Stimulated activated naive CD8-positive, alpha-beta T cell treated with anti-CD3 and anti-CD28 coated beads, Interleukin-15, Interleukin-2, amounts not matched to agents 100 ng/mL and 50 ng/mL, for 24 hours (primary cell): ENCODE results near the gene PYGL.
"Not testable (repeated sequence)": the region's sequence is repeated elsewhere in the genome, so short reads cannot be mapped to it uniquely, and the experiment has no call there.

Experiments used
- H3K27ac Mint-ChIP-seq: one replicate; pipeline ENCODE4 v1.8.0; 2021; ENCODE audit warnings: mild to moderate bottlenecking, mixed read lengths
- H3K27me3 Mint-ChIP-seq: one replicate; pipeline ENCODE4 v1.8.0; 2021; ENCODE audit warnings: mixed read lengths
- H3K36me3 Mint-ChIP-seq: one replicate; pipeline ENCODE4 v1.8.0; 2021; ENCODE audit warnings: low read depth, mixed read lengths
- H3K4me1 Mint-ChIP-seq: one replicate; pipeline ENCODE4 v1.8.0; 2021; ENCODE audit warnings: low read depth, mixed read lengths
- H3K4me3 Mint-ChIP-seq: one replicate; pipeline ENCODE4 v1.8.0; 2021; ENCODE audit warnings: mild to moderate bottlenecking, mixed read lengths
- H3K9me3 Mint-ChIP-seq: one replicate; pipeline ENCODE4 v1.8.0; 2021; ENCODE audit warnings: mixed read lengths

The PYGL gene

DNA sequence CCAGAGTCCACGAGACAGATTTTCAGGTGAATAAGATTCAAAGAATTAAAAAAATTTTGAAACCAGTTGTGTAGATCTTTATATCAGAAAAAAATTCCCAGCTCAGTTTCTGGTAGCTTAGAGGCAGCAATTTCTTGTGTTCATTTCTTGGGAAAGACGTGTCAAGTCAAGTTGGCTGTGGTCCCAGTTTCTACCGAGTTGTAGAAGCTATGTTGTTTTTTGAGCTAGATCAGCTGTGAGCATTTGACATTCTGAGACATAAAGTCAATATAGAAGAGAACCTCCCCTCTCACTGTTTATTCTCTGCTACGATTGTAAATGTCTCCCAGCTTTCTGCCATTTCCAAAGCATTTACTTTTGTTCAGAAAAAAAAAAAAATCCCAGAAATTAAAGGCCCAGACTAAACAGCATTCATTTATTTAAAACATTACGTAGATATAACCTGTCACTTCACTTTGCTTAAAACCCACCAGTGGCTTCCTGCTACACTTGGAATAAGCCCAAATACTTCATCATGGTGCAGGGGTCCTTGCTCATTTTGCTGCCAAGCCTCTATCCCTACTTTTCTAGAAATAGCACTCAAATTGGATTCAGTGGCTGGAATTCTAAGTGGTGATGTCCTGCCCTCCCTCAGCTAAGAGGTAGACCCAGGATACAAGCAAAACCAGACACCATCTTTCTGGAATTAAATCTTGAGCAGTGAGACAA is 20.6 kb upstream of the PYGL start:
- Mint-ChIP-seq H3K4me3 (no peak overlapping the region), H3K4me1 (no peaks in the 10 kb centered on the region), H3K27ac (no peak overlapping the region), H3K36me3 (no peaks in the 10 kb centered on the region), H3K9me3 (no peaks in the 10 kb centered on the region), H3K27me3 (peaks cover 6% of the 10 kb centered on the region)

- H3K27me3 Mint-ChIP-seq: peaks cover 6% of the 10 kb centered on the region
Observed at GRCh38 chr14:50963919-50964318, 19.6 kb upstream of the PYGL start.

GRCh38 chr14:50961605-50962221 is 17.4 kb upstream of the PYGL start:
- no peak overlapping the region for H3K4me3 Mint-ChIP-seq
- H3K9me3 Mint-ChIP-seq: no peaks in the 10 kb centered on the region
- no peaks in the 10 kb centered on the region for H3K36me3 Mint-ChIP-seq
- H3K27me3 Mint-ChIP-seq: peaks cover 6% of the 10 kb centered on the region
- no peak overlapping the region for H3K27ac Mint-ChIP-seq
- H3K4me1 Mint-ChIP-seq: no peaks in the 10 kb centered on the region

More at GRCh38 chr14:50963919-50964318, 19.6 kb upstream of the PYGL start:
- Mint-ChIP-seq H3K4me3 (no peak overlapping the region), H3K36me3 (no peaks in the 10 kb centered on the region), H3K27ac (no peak overlapping the region), H3K4me1 (no peaks in the 10 kb centered on the region), H3K9me3 (no peaks in the 10 kb centered on the region)

DNA sequence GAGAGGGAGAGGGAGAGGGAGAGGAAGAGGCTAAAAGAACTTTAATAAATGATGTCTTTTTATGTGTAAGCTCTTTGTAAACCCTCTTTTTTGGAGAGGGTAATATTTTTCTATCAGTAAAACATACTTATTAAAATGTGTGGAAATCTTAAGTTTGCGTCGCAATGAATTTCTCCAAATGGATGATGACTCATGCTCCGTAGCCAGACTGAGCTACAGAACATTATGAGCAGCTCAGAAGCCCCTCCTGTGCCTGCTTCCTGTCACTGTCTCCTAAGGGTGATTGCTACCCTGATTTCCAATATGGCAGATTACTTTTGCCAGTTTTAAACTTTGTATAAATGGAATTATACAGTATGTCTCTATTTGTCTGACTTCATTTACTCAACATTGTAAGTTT is 13.0 kb upstream of the PYGL start:
- no peak overlapping the region for H3K4me3 Mint-ChIP-seq
- no peaks in the 10 kb centered on the region for H3K9me3 Mint-ChIP-seq
- H3K27ac Mint-ChIP-seq: no peak overlapping the region
- H3K4me1 Mint-ChIP-seq: peaks cover 8% of the 10 kb centered on the region
- H3K36me3 Mint-ChIP-seq: no peaks in the 10 kb centered on the region
- H3K27me3 Mint-ChIP-seq: peaks cover 6% of the 10 kb centered on the region

- not testable (repeated sequence) for H3K36me3 Mint-ChIP-seq, H3K27me3 Mint-ChIP-seq
Observed at GRCh38 chr14:50956421-50956820, 12.1 kb upstream of the PYGL start.

DNA sequence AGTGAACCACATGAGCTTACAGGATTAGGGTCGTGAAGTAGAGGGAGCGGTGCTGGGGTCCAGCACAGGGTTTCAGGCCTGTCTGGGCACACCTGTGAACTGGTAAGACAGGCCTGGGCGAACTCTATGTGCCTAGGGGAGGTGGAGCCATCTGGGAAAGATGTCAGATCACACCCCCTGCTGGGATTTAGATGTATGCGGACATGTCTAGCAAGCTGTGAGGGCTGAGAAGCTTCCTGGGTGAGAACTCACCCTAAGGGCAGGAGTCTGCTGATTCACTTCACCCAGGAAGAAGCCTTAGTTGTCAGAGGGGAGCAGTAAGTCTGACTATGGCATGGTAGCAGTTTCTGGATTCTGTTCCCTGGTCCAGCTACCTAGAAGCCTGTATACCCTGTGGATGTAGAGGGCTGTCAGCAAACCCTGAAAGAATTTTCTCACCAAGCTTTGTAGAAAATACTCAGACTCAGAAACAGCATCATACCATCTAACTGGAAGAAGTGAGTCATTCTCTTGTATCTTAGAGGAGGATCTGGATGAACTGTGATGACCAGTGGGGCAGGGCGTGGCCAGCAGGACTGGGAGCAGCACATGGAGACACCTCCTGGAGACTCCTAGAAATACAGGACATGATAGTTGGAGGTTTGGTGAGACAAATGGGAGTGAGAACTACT is 11.2 kb upstream of the PYGL start:
- Mint-ChIP-seq H3K36me3 (no peaks in the 10 kb centered on the region), H3K4me1 (peaks cover 8% of the 10 kb centered on the region), H3K4me3 (no peak overlapping the region), H3K27me3 (no peaks in the 10 kb centered on the region), H3K27ac (peak overlapping the region; percentile 66), H3K9me3 (no peaks in the 10 kb centered on the region)

More at GRCh38 chr14:50956421-50956820, 12.1 kb upstream of the PYGL start:
- not testable (repeated sequence) for H3K4me3 Mint-ChIP-seq, H3K4me1 Mint-ChIP-seq, H3K27ac Mint-ChIP-seq, H3K9me3 Mint-ChIP-seq

- no peaks in the 10 kb centered on the region for H3K36me3 Mint-ChIP-seq
- no peak overlapping the region for H3K4me3 Mint-ChIP-seq
- H3K9me3 Mint-ChIP-seq: no peaks in the 10 kb centered on the region
- H3K27ac Mint-ChIP-seq: no peak overlapping the region
- H3K27me3 Mint-ChIP-seq: no peaks in the 10 kb centered on the region
- H3K4me1 Mint-ChIP-seq: peaks cover 8% of the 10 kb centered on the region
Observed at GRCh38 chr14:50954811-50955372, 10.6 kb upstream of the PYGL start.

DNA sequence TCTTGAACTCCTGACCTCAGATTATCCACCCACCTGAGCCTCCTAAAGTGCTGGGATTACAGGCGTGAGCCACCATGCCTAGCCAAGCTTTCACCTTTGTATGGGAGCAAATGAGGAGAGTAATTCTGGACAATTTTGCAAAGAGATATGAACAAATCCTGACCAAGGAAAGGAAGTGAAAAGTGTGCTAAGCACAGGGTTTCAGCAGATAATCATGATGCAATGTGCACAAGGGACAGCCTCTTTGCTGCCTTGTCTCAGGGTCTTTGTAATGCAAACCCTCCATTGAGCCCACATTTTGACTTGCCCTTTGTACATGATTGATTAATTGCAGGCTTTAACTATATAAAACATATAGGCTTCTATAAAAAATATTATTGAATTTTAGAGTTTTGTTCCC is 9.2 kb upstream of the PYGL start:
- H3K4me3 Mint-ChIP-seq: no peak overlapping the region
- H3K27ac Mint-ChIP-seq: no peak overlapping the region
- peaks cover 8% of the 10 kb centered on the region for H3K4me1 Mint-ChIP-seq
- H3K36me3 Mint-ChIP-seq: no peaks in the 10 kb centered on the region
- no peaks in the 10 kb centered on the region for H3K9me3 Mint-ChIP-seq
- no peaks in the 10 kb centered on the region for H3K27me3 Mint-ChIP-seq

DNA sequence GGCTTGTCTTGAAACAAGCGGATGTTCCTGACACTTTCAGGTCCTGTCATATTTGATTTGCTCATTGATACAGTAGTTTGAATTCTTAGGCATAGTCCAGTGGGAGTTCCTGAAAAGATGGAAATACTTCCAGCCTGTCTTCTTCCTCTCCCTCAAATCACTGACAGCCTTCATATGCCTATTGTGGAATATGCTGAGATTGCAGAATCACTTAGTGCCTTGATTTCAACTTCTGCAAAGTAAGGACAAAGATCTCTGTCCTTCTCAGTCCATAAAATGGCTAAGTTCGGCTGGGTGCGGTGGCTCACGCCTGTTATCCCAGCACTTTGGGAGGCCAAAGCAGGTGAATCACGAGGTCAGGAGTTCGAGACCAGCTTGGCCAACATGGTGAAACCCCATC is 6.7 kb upstream of the PYGL start:
- H3K27ac Mint-ChIP-seq: no peak overlapping the region
- H3K4me1 Mint-ChIP-seq: peaks cover 8% of the 10 kb centered on the region

DNA sequence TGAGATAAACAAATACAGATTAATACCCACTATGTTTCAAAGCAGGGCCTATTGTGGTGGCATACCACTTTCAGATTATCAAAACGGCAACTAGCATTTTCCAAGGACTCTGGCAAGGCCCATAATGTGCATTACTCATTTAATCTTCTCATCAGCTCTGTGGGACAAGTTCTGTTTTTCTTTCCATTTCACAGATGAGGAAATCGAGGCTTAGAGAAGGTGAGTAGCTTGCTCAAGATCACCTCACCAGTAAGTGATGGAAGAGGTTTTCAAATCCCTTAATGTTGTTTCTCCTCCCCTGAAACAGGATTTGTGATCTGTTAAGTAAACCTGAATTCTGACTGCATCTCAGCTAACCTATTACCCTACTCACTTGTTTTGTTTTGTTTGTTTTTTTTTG is 3.9 kb upstream of the PYGL start:
- Mint-ChIP-seq H3K36me3 (no peaks in the 10 kb centered on the region), H3K27ac (no peak overlapping the region), H3K27me3 (peaks cover 12% of the 10 kb centered on the region), H3K4me1 (peaks cover 11% of the 10 kb centered on the region), H3K4me3 (no peak overlapping the region), H3K9me3 (no peaks in the 10 kb centered on the region)

More for the DNA sequence above, 6.7 kb upstream of the PYGL start:
- Mint-ChIP-seq H3K4me3 (no peak overlapping the region), H3K27me3 (no peaks in the 10 kb centered on the region), H3K9me3 (no peaks in the 10 kb centered on the region), H3K36me3 (no peaks in the 10 kb centered on the region)

- peaks cover 17% of the 10 kb centered on the region for H3K27me3 Mint-ChIP-seq
- H3K27ac Mint-ChIP-seq: peak overlapping the region; percentile 0
- no peaks in the 10 kb centered on the region for H3K36me3 Mint-ChIP-seq
- no peaks in the 10 kb centered on the region for H3K9me3 Mint-ChIP-seq
- H3K4me1 Mint-ChIP-seq: peaks cover 11% of the 10 kb centered on the region
- no peak overlapping the region for H3K4me3 Mint-ChIP-seq
Observed at GRCh38 chr14:50947446-50947845, 3.2 kb upstream of the PYGL start.

DNA sequence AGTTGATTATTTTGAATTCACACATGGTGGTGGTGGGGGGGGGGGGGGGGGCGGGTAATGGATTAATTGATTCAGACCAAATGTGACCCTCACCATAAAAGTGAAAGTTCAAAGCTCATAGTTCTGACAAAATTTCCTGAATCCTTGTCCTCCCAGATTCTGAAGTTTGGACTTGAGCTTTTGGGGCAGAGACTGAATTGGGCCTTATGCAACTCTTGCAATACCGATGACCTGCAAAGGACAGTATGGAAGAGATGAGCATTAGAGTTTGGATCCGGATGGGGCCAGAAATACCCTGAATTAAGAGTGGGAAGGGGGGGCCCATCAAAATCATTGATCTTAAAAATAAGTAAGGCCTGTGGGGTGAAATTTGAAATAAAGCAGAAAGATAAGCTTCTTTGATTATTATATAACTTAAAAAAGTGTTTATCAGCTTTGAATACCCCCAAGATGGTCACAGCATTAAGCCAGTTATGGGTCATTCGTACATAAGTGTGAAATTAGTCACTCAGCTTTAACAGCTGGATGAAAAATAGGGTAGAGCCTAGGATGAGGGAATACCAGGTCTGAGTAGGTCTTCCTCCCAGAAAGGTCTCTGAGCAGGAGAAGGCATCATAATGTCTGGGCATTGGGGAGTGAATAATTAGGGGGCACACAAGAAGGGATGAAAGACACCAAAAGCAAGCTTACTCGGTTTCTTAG is 2.1 kb upstream of the PYGL start:
- peaks cover 27% of the 10 kb centered on the region for H3K27me3 Mint-ChIP-seq
- H3K4me3 Mint-ChIP-seq: no peak overlapping the region
- H3K36me3 Mint-ChIP-seq: no peaks in the 10 kb centered on the region
- peaks cover 11% of the 10 kb centered on the region for H3K4me1 Mint-ChIP-seq
- no peaks in the 10 kb centered on the region for H3K9me3 Mint-ChIP-seq
- no peak overlapping the region for H3K27ac Mint-ChIP-seq

DNA sequence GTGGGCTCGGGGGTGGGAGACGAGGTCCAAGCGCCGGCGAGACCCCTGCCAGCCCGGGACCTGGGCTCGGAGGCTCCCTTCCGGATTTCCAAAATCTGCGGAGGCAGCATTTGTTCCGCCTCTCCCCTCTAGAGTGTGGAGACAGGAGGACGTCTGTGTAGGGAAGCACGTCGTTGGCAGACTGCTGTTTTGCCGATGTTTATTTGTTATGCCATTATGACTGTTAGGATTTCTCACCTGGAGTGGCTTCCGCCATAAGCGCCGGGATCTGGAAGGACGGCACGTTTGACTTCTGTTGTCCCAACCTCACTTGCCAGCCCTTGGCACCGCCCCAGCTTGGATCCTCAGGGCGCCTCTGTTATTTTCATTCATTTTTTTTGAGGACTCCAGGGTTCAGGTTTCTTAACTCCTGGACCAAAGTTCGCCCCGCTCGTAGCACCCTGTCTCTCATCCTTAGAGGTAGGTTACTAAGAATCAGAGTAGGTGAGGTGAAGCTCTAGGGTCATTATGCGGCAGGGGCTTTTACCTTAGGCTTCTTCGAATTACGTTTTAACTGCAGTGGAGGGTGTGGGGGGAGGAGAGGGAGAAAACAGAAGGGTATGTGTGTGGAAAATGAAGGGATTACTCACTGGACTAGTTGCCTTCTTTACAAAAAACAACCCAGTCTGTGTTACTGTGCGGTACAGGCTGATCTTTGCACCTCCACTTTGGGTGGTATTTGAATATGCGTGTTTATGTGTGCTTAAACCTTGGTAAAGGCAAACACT is 547 bp upstream of the PYGL start:
- H3K4me1 Mint-ChIP-seq: peaks cover 11% of the 10 kb centered on the region
- H3K36me3 Mint-ChIP-seq: no peaks in the 10 kb centered on the region
- peak overlapping the region; percentile 52 for H3K27ac Mint-ChIP-seq
- H3K9me3 Mint-ChIP-seq: no peaks in the 10 kb centered on the region
- H3K4me3 Mint-ChIP-seq: peak overlapping the region; percentile 84
- H3K27me3 Mint-ChIP-seq: peaks cover 39% of the 10 kb centered on the region

- Mint-ChIP-seq H3K27ac (no peak overlapping the region), H3K36me3 (no peaks in the 10 kb centered on the region), H3K27me3 (peaks cover 49% of the 10 kb centered on the region), H3K9me3 (no peaks in the 10 kb centered on the region), H3K4me1 (peaks cover 11% of the 10 kb centered on the region), H3K4me3 (peak overlapping the region; percentile 76)
Observed at GRCh38 chr14:50943261-50943942, 881 bp downstream of the PYGL start.
